ENCODE data around the gene ATP5F1D. TPM values are rescaled to one million over a fixed set of nuclear protein-coding genes. Genes with fewer than 3 reads are reported as not detected.

Gene ATP5F1D
- total and polyA plus RNA-seq, 2 donors (not counting 1 experiment from before 2014, with no cell fraction given): 150 to 166 TPM

DNA sequence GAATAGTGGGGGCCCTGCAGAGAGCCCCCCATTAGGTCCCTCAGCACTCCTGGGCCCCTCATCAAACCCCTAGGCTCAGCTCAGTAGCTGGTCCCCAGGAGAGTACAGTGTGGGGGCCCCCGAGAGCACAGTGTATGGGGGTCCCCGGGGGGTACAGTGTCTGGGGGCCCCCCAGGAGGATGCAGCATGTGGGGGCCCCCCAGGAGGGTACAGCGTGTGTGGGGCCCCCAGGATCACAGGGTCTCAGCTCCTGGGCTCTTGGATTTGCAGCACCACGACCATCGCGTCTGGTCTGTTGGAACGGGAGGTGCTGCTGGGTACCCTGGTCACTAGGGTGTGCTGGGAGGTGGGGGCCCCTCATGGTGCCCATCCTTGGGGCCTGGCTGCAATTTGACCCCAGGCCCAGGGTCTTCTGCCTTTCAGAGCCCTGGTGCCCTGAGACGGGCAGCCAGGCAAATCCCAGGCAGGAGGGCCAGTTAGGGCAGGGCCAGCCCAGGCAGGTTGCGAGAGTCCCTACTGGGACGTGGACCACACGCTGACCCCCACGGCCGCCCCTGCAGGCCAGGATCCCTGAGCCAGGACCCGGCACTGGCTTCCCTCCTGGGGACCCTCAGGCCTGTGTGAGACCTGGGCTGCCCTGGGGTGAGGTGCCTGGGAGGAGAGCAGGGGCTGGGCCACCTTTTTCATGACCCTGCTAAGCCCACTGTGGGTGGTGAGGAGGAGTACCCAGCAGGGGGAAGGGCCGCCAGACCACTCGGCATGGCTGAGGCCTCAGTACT lies 17.3 kb upstream of the ATP5F1D start:
- Mint-ChIP-seq H3K9me3 (ENCODE audit: insufficient read depth) (no peaks in the 10 kb centered on the region), H3K27ac (no peak overlapping the region), H3K4me3 (no peak overlapping the region), H3K27me3 (no peaks in the 10 kb centered on the region), H3K4me1 (peaks cover 2% of the 10 kb centered on the region)
- no peak overlapping the region for H2AFZ ChIP-seq (ENCODE audit: insufficient read depth, low read depth, low read length, poor library complexity, severe bottlenecking)
- peaks cover 34% of the 10 kb centered on the region for H4K20me1 ChIP-seq (ENCODE audit: control insufficient read depth, insufficient read depth, low read length, poor library complexity, severe bottlenecking)
- POLR2A ChIA-PET: interaction anchor here (0.5 to 0.6 kb wide), 2 partner anchors 45 to 121 kb away, joined by 3 to 5 read pairs; no protein-coding TSS in a partner anchor
- H3K4me2 ChIP-seq (replicated peaks; ENCODE audit: low read depth, low read length, poor library complexity, severe bottlenecking): no peak overlapping the region
- TF ChIP-seq EZH2 (IDR thresholded peaks at IDR 0.05; ENCODE audit: borderline replicate concordance, insufficient read depth, low read depth, low read length, poor library complexity, severe bottlenecking) (no peak), CTCF (IDR thresholded peaks at IDR 0.05) (no peak)
- no peak overlapping the region for H3K9ac ChIP-seq (ENCODE audit: low read length)
- CTCF ChIA-PET: interaction anchor here (0.6 to 1.9 kb wide), 4 partner anchors 11 to 240 kb away, joined by 3 to 6 read pairs (median 4); partner anchors contain the start of genes ATP5F1D, SBNO2 and WDR18
- H3K27ac ChIP-seq (ENCODE audit: low read length in 2 of 2): no peak overlapping the region
- DNase-seq: no peak
- 95% methylated on average over 15 of the region's 16 CpGs for WGBS (ENCODE audit: insufficient coverage)
- H3K4me1 ChIP-seq (ENCODE audit: control insufficient read depth in 2 of 2, insufficient read depth in 2 of 2, low read length in 2 of 2): no peaks in the 10 kb centered on the region
- ATAC-seq (ENCODE audit: low read depth): no peak
- H3K4me3 ChIP-seq (ENCODE audit: control extremely low read depth in 1 of 5, extremely low read depth in 1 of 5, insufficient read depth in 1 of 5, low read depth in 2 of 5, low read length in 4 of 5): no peak overlapping the region
- no peaks in the 10 kb centered on the region for H3K27me3 ChIP-seq (replicated peaks in 1 of 4; ENCODE audit: control extremely low read depth in 1 of 4, control insufficient read depth in 3 of 4, insufficient read depth in 4 of 4, low read length in 3 of 4)
- peaks cover 0 to 37% of the 10 kb centered on the region in 2 experiments for H3K36me3 ChIP-seq (replicated peaks in 1 of 2; ENCODE audit: control extremely low read depth in 1 of 2, control insufficient read depth in 1 of 2, extremely low read depth in 1 of 2, insufficient read depth in 2 of 2, low read length in 1 of 2)
- H3K9me3 ChIP-seq (ENCODE audit: control extremely low read depth in 1 of 3, control insufficient read depth in 2 of 3, insufficient read depth in 1 of 3, low read length in 2 of 3): no peaks in the 10 kb centered on the region
- intact Hi-C loops (cut with micrococcal nuclease): no loop called here
- peaks cover 18% of the 10 kb centered on the region for H3K79me2 ChIP-seq (ENCODE audit: control insufficient read depth, insufficient read depth, low read length)

- Histone ChIP-seq H4K20me1 (ENCODE audit: control insufficient read depth, insufficient read depth, low read length, poor library complexity, severe bottlenecking) (peaks cover 33% of the 10 kb centered on the region), H3K36me3 (replicated peaks in 1 of 2; ENCODE audit: control extremely low read depth in 1 of 2, control insufficient read depth in 1 of 2, extremely low read depth in 1 of 2, insufficient read depth in 2 of 2, low read length in 1 of 2) (peaks cover 0 to 37% of the 10 kb centered on the region in 2 experiments), H3K79me2 (ENCODE audit: control insufficient read depth, insufficient read depth, low read length) (peaks cover 18% of the 10 kb centered on the region), H3K4me1 (ENCODE audit: control insufficient read depth in 2 of 2, insufficient read depth in 2 of 2, low read length in 2 of 2) (no peaks in the 10 kb centered on the region), H3K9ac (ENCODE audit: low read length) (no peak overlapping the region), H3K27me3 (replicated peaks in 1 of 4; ENCODE audit: control extremely low read depth in 1 of 4, control insufficient read depth in 3 of 4, insufficient read depth in 4 of 4, low read length in 3 of 4) (no peaks in the 10 kb centered on the region), H3K4me2 (replicated peaks; ENCODE audit: low read depth, low read length, poor library complexity, severe bottlenecking) (no peak overlapping the region), H3K9me3 (ENCODE audit: control extremely low read depth in 1 of 3, control insufficient read depth in 2 of 3, insufficient read depth in 1 of 3, low read length in 2 of 3) (no peaks in the 10 kb centered on the region), H3K27ac (ENCODE audit: low read length in 2 of 2) (no peak overlapping the region), H2AFZ (ENCODE audit: insufficient read depth, low read depth, low read length, poor library complexity, severe bottlenecking) (no peak overlapping the region), H3K4me3 (ENCODE audit: control extremely low read depth in 1 of 5, extremely low read depth in 1 of 5, insufficient read depth in 1 of 5, low read depth in 2 of 5, low read length in 4 of 5) (no peak overlapping the region)
- intact Hi-C loops (cut with micrococcal nuclease): no loop called here
- ChIA-PET POLR2A (no interaction called here), CTCF (interaction anchor here (0.6 to 0.8 kb wide), 2 partner anchors 39 to 51 kb away, joined by 3 read pairs; partner anchors contain the start of gene SBNO2)
- no peak for ATAC-seq (ENCODE audit: low read depth)
- no peak overlapping the region for H3K4me3 Mint-ChIP-seq
- no peaks in the 10 kb centered on the region for H3K9me3 Mint-ChIP-seq (ENCODE audit: insufficient read depth)
- TF ChIP-seq EZH2 (IDR thresholded peaks at IDR 0.05; ENCODE audit: borderline replicate concordance, insufficient read depth, low read depth, low read length, poor library complexity, severe bottlenecking): no peak
- TF ChIP-seq CTCF (IDR thresholded peaks at IDR 0.05): no peak
- no peaks in the 10 kb centered on the region for H3K27me3 Mint-ChIP-seq
- H3K27ac Mint-ChIP-seq: no peak overlapping the region
- H3K4me1 Mint-ChIP-seq: peaks cover 2% of the 10 kb centered on the region
- no peak for DNase-seq
- 87% methylated on average over 16 of the region's 16 CpGs for WGBS (ENCODE audit: insufficient coverage)
Measured at GRCh38 chr19:1224847-1225246, 16.7 kb upstream of the ATP5F1D start.
